ENCODE data around the gene LRRC8A. TPM values are rescaled to one million over a fixed set of nuclear protein-coding genes. Genes with fewer than 3 reads are reported as not detected.
A peak's percentile ranks its signal among the peaks of the same experiment; 100 is the strongest.
"Not testable (repeated sequence)": the region's sequence is repeated elsewhere in the genome, so short reads cannot be mapped to it uniquely, and the experiment has no call there.

The LRRC8A gene
- total and polyA plus RNA-seq, 9 donors: 10.6 to 29.1 (median 21.3) TPM

GRCh38 chr9:128845186-128845931 lies 36.6 kb upstream of the LRRC8A start:
- H3K36me3 ChIP-seq (ENCODE audit: control insufficient read depth, insufficient read depth, low read length): peaks cover 8% of the 10 kb centered on the region
- DNase-seq: peak; percentile 52
- H3K9me3 ChIP-seq (replicated peaks; ENCODE audit: control insufficient read depth, low read depth, low read length): no peaks in the 10 kb centered on the region
- WGBS (ENCODE audit: insufficient coverage): 51% methylated on average over 8 of the region's 13 CpGs
- no peaks in the 10 kb centered on the region for H3K27me3 ChIP-seq (ENCODE audit: control insufficient read depth, insufficient read depth, low read length)
- H3K4me3 ChIP-seq (ENCODE audit: low read length): no peak overlapping the region
- peaks cover 13% of the 10 kb centered on the region for H3K4me1 ChIP-seq (ENCODE audit: control insufficient read depth, insufficient read depth, low read length)
- no peak overlapping the region for H3K27ac ChIP-seq (ENCODE audit: low read length)

- peaks cover 8% of the 10 kb centered on the region for H3K36me3 ChIP-seq (ENCODE audit: control insufficient read depth, insufficient read depth, low read length)
- no peaks in the 10 kb centered on the region for H3K27me3 ChIP-seq (ENCODE audit: control insufficient read depth, insufficient read depth, low read length)
- peaks cover 13% of the 10 kb centered on the region for H3K4me1 ChIP-seq (ENCODE audit: control insufficient read depth, insufficient read depth, low read length)
- H3K27ac ChIP-seq (ENCODE audit: low read length): no peak overlapping the region
- peaks cover 2% of the 10 kb centered on the region for H3K9me3 ChIP-seq (replicated peaks; ENCODE audit: control insufficient read depth, low read depth, low read length)
- H3K4me3 ChIP-seq (ENCODE audit: low read length): no peak overlapping the region
- 61% methylated on average over 2 of the region's 3 CpGs for WGBS (ENCODE audit: insufficient coverage)
- no peak for DNase-seq
Measured at GRCh38 chr9:128846680-128847030, 35.3 kb upstream of the LRRC8A start.

- Histone ChIP-seq H3K27me3 (ENCODE audit: control insufficient read depth, insufficient read depth, low read length) (no peaks in the 10 kb centered on the region), H3K9me3 (replicated peaks; ENCODE audit: control insufficient read depth, low read depth, low read length) (peaks cover 2% of the 10 kb centered on the region), H3K36me3 (ENCODE audit: control insufficient read depth, insufficient read depth, low read length) (no peaks in the 10 kb centered on the region), H3K27ac (ENCODE audit: low read length) (no peak overlapping the region), H3K4me1 (ENCODE audit: control insufficient read depth, insufficient read depth, low read length) (peaks cover 13% of the 10 kb centered on the region), H3K4me3 (ENCODE audit: low read length) (no peak overlapping the region)
- DNase-seq: no peak
- no CpG with 5 or more reads among the region's 1 CpG for WGBS (ENCODE audit: insufficient coverage)
Measured at GRCh38 chr9:128847803-128848202, 34.1 kb upstream of the LRRC8A start.

- DNase-seq; H3K4me1 ChIP-seq (ENCODE audit: control insufficient read depth, insufficient read depth, low read length); H3K36me3 ChIP-seq (ENCODE audit: control insufficient read depth, insufficient read depth, low read length); H3K4me3 ChIP-seq (ENCODE audit: low read length); H3K27ac ChIP-seq (ENCODE audit: low read length); H3K27me3 ChIP-seq (ENCODE audit: control insufficient read depth, insufficient read depth, low read length); H3K9me3 ChIP-seq (replicated peaks; ENCODE audit: control insufficient read depth, low read depth, low read length): not testable (repeated sequence)
- WGBS (ENCODE audit: insufficient coverage): 100% methylated on average over 2 of the region's 10 CpGs
Measured at GRCh38 chr9:128851024-128851423, 30.9 kb upstream of the LRRC8A start.

GRCh38 chr9:128851779-128852600 lies 29.9 kb upstream of the LRRC8A start:
- 20% methylated on average over 1 of the region's 10 CpGs for WGBS (ENCODE audit: insufficient coverage)
- not testable (repeated sequence) for H3K4me1 ChIP-seq (ENCODE audit: control insufficient read depth, insufficient read depth, low read length); H3K4me3 ChIP-seq (ENCODE audit: low read length); H3K27me3 ChIP-seq (ENCODE audit: control insufficient read depth, insufficient read depth, low read length); H3K27ac ChIP-seq (ENCODE audit: low read length); H3K9me3 ChIP-seq (replicated peaks; ENCODE audit: control insufficient read depth, low read depth, low read length); H3K36me3 ChIP-seq (ENCODE audit: control insufficient read depth, insufficient read depth, low read length)
- peak; percentile 36 for DNase-seq

GRCh38 chr9:128852646-128853045 lies 29.3 kb upstream of the LRRC8A start:
- not testable (repeated sequence) for H3K36me3 ChIP-seq (ENCODE audit: control insufficient read depth, insufficient read depth, low read length); H3K4me1 ChIP-seq (ENCODE audit: control insufficient read depth, insufficient read depth, low read length); H3K27me3 ChIP-seq (ENCODE audit: control insufficient read depth, insufficient read depth, low read length); H3K27ac ChIP-seq (ENCODE audit: low read length); DNase-seq; H3K9me3 ChIP-seq (replicated peaks; ENCODE audit: control insufficient read depth, low read depth, low read length); H3K4me3 ChIP-seq (ENCODE audit: low read length)
- no CpG with 5 or more reads among the region's 2 CpGs for WGBS (ENCODE audit: insufficient coverage)

GRCh38 chr9:128854454-128854853 lies 27.5 kb upstream of the LRRC8A start:
- H3K4me3 ChIP-seq (ENCODE audit: low read length); DNase-seq; H3K9me3 ChIP-seq (replicated peaks; ENCODE audit: control insufficient read depth, low read depth, low read length); H3K27me3 ChIP-seq (ENCODE audit: control insufficient read depth, insufficient read depth, low read length); H3K36me3 ChIP-seq (ENCODE audit: control insufficient read depth, insufficient read depth, low read length); H3K27ac ChIP-seq (ENCODE audit: low read length); H3K4me1 ChIP-seq (ENCODE audit: control insufficient read depth, insufficient read depth, low read length): not testable (repeated sequence)
- WGBS (ENCODE audit: insufficient coverage): no CpG with 5 or more reads among the region's 6 CpGs

GRCh38 chr9:128858476-128858875 lies 23.5 kb upstream of the LRRC8A start:
- 84% methylated on average over 3 of the region's 7 CpGs for WGBS (ENCODE audit: insufficient coverage)

GRCh38 chr9:128860937-128861336 lies 21.0 kb upstream of the LRRC8A start:
- H3K4me1 ChIP-seq (ENCODE audit: control insufficient read depth, insufficient read depth, low read length): peaks cover 3% of the 10 kb centered on the region
- H3K36me3 ChIP-seq (ENCODE audit: control insufficient read depth, insufficient read depth, low read length): no peaks in the 10 kb centered on the region
- no peaks in the 10 kb centered on the region for H3K27me3 ChIP-seq (ENCODE audit: control insufficient read depth, insufficient read depth, low read length)
- no peak overlapping the region for H3K4me3 ChIP-seq (ENCODE audit: low read length)
- H3K9me3 ChIP-seq (replicated peaks; ENCODE audit: control insufficient read depth, low read depth, low read length): no peaks in the 10 kb centered on the region
- no peak overlapping the region for H3K27ac ChIP-seq (ENCODE audit: low read length)
- 85% methylated on average over 2 of the region's 5 CpGs for WGBS (ENCODE audit: insufficient coverage)
- no peak for DNase-seq

More at GRCh38 chr9:128858476-128858875, 23.5 kb upstream of the LRRC8A start:
- not testable (repeated sequence) for H3K9me3 ChIP-seq (replicated peaks; ENCODE audit: control insufficient read depth, low read depth, low read length); H3K27me3 ChIP-seq (ENCODE audit: control insufficient read depth, insufficient read depth, low read length); H3K4me3 ChIP-seq (ENCODE audit: low read length); H3K36me3 ChIP-seq (ENCODE audit: control insufficient read depth, insufficient read depth, low read length); H3K27ac ChIP-seq (ENCODE audit: low read length); H3K4me1 ChIP-seq (ENCODE audit: control insufficient read depth, insufficient read depth, low read length)
- peak; percentile 39 for DNase-seq

GRCh38 chr9:128861501-128861900 lies 20.4 kb upstream of the LRRC8A start:
- H3K4me3 ChIP-seq (ENCODE audit: low read length): no peak overlapping the region
- H3K36me3 ChIP-seq (ENCODE audit: control insufficient read depth, insufficient read depth, low read length): no peaks in the 10 kb centered on the region
- no peak for DNase-seq
- no peak overlapping the region for H3K27ac ChIP-seq (ENCODE audit: low read length)
- no peaks in the 10 kb centered on the region for H3K27me3 ChIP-seq (ENCODE audit: control insufficient read depth, insufficient read depth, low read length)
- WGBS (ENCODE audit: insufficient coverage): 82% methylated on average over 5 of the region's 6 CpGs
- H3K9me3 ChIP-seq (replicated peaks; ENCODE audit: control insufficient read depth, low read depth, low read length): no peaks in the 10 kb centered on the region
- peaks cover 3% of the 10 kb centered on the region for H3K4me1 ChIP-seq (ENCODE audit: control insufficient read depth, insufficient read depth, low read length)

Measured in muscle of leg (tissue), 11 donors.